GM23248 (cell line): ENCODE data around the gene NR2C1.

ENCODE experiments used
- EZH2 ChIP-seq: fragments of 200-600 bp; sonication (generic); IDR thresholded peaks from 2 replicates; pipeline ENCODE4 v1.6.1; 2018; ENCODE audit warnings: antibody characterized with exemption, mild to moderate bottlenecking; ENCODE audit not compliant: insufficient read depth, poor library complexity, severe bottlenecking
- EZH2phosphoT487 ChIP-seq: fragments of 200-600 bp; sonication (generic); IDR thresholded peaks from 2 replicates; pipeline ENCODE4 v1.6.1; 2018; ENCODE audit warnings: antibody characterized with exemption, moderate library complexity, mild to moderate bottlenecking, low read depth; ENCODE audit not compliant: insufficient read depth

DNA sequence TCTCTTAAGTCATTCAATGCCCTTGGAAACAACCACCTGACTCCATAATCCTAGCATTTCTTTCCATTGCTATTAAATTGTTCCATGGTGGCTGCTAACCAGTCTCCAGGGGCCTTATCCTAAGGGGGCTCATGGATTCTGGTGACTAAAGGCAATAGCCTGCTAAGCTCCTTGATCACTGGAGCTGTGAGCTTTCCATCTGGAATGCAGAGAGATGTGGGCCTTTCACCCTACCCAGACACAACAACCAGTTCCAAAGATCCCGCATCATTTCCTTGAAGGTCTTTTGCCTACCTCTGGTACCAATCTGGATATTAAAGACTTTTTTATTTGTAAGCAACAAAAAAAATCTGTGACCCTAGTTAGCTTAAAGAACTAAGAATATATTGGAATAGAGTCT, 102.9 kb downstream of the NR2C1 start:
- TF ChIP-seq EZH2 (no peak), EZH2phosphoT487 (no peak)
